Measurements from ENCODE around the gene MAG. TPM values are rescaled to one million over a fixed set of nuclear protein-coding genes. Genes with fewer than 3 reads are reported as not detected.

The MAG gene
- total and polyA plus RNA-seq, 2 of the 8 experiments (the other 6 are each of a cell fraction or from before 2014, with no cell fraction given) = 0.20 to 1.3 TPM

DNA sequence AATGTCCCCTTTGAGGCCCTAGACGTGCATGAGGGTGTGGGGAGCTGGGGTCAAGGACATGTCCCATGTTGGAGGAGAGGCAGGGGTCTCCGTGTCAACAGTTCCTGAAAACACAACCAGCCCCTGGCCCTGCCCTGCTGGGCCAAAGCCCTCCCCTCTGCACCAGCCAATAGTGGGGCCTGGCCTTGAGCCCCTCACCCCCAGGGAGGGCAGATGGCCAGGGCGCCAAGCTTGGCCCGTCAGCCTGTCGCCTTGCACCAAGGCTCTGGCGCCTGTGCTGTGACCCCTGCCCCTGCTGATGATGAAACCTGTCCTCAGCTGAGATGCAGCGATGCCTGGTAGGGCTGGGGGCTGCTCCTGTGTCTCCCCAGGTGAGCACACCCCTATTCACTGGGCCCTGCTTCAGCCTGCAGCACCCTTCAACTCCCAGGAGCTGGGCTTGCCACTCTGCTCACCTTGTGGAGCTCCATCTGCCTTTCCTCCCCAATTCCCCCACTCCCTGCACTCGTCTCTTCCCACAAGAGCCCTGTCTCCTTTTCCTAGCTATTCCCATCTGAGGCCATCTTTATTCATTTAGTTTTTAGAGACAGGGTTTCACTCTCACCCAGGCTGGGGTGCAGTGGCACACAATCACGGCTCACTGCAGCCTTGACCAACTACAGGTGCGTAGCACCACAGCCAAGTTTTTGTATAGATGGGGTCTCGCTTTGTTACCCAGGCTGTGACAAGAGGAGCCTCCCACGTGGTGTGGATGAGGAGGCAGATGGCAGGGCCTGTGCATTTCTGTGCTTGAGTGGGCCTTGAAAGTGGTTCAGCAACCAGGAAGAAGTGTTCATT lies 11.8 kb upstream of the MAG start (continued):
- TF ChIP-seq, protein P1, sequence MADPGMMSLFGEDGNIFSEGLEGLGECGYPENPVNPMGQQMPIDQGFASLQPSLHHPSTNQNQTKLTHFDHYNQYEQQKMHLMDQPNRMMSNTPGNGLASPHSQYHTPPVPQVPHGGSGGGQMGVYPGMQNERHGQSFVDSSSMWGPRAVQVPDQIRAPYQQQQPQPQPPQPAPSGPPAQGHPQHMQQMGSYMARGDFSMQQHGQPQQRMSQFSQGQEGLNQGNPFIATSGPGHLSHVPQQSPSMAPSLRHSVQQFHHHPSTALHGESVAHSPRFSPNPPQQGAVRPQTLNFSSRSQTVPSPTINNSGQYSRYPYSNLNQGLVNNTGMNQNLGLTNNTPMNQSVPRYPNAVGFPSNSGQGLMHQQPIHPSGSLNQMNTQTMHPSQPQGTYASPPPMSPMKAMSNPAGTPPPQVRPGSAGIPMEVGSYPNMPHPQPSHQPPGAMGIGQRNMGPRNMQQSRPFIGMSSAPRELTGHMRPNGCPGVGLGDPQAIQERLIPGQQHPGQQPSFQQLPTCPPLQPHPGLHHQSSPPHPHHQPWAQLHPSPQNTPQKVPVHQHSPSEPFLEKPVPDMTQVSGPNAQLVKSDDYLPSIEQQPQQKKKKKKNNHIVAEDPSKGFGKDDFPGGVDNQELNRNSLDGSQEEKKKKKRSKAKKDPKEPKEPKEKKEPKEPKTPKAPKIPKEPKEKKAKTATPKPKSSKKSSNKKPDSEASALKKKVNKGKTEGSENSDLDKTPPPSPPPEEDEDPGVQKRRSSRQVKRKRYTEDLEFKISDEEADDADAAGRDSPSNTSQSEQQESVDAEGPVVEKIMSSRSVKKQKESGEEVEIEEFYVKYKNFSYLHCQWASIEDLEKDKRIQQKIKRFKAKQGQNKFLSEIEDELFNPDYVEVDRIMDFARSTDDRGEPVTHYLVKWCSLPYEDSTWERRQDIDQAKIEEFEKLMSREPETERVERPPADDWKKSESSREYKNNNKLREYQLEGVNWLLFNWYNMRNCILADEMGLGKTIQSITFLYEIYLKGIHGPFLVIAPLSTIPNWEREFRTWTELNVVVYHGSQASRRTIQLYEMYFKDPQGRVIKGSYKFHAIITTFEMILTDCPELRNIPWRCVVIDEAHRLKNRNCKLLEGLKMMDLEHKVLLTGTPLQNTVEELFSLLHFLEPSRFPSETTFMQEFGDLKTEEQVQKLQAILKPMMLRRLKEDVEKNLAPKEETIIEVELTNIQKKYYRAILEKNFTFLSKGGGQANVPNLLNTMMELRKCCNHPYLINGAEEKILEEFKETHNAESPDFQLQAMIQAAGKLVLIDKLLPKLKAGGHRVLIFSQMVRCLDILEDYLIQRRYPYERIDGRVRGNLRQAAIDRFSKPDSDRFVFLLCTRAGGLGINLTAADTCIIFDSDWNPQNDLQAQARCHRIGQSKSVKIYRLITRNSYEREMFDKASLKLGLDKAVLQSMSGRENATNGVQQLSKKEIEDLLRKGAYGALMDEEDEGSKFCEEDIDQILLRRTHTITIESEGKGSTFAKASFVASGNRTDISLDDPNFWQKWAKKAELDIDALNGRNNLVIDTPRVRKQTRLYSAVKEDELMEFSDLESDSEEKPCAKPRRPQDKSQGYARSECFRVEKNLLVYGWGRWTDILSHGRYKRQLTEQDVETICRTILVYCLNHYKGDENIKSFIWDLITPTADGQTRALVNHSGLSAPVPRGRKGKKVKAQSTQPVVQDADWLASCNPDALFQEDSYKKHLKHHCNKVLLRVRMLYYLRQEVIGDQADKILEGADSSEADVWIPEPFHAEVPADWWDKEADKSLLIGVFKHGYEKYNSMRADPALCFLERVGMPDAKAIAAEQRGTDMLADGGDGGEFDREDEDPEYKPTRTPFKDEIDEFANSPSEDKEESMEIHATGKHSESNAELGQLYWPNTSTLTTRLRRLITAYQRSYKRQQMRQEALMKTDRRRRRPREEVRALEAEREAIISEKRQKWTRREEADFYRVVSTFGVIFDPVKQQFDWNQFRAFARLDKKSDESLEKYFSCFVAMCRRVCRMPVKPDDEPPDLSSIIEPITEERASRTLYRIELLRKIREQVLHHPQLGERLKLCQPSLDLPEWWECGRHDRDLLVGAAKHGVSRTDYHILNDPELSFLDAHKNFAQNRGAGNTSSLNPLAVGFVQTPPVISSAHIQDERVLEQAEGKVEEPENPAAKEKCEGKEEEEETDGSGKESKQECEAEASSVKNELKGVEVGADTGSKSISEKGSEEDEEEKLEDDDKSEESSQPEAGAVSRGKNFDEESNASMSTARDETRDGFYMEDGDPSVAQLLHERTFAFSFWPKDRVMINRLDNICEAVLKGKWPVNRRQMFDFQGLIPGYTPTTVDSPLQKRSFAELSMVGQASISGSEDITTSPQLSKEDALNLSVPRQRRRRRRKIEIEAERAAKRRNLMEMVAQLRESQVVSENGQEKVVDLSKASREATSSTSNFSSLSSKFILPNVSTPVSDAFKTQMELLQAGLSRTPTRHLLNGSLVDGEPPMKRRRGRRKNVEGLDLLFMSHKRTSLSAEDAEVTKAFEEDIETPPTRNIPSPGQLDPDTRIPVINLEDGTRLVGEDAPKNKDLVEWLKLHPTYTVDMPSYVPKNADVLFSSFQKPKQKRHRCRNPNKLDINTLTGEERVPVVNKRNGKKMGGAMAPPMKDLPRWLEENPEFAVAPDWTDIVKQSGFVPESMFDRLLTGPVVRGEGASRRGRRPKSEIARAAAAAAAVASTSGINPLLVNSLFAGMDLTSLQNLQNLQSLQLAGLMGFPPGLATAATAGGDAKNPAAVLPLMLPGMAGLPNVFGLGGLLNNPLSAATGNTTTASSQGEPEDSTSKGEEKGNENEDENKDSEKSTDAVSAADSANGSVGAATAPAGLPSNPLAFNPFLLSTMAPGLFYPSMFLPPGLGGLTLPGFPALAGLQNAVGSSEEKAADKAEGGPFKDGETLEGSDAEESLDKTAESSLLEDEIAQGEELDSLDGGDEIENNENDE (IDR thresholded peaks at IDR 0.05; ENCODE audit: insufficient replicate concordance, low read length) = no peak
- TF ChIP-seq GABPA (IDR thresholded peaks at IDR 0.05; ENCODE audit: borderline replicate concordance, insufficient read depth, low read length) = no peak
- TF ChIP-seq CHD2 (IDR thresholded peaks at IDR 0.05; ENCODE audit: low read length) = no peak
- TF ChIP-seq CREB1 (IDR thresholded peaks at IDR 0.05) = no peak
- no peak for TF ChIP-seq SP4 (IDR thresholded peaks at IDR 0.05; ENCODE audit: low read length)
- TF ChIP-seq TAF1 (IDR thresholded peaks at IDR 0.05; ENCODE audit: low read depth, low read length) = no peak
- no peak for TF ChIP-seq PHF8 (conservative IDR thresholded peaks at IDR 0.05; ENCODE audit: low read depth, low read length)
- TF ChIP-seq JUND (IDR thresholded peaks at IDR 0.05; ENCODE audit: low read length) = no peak
- no peak for TF ChIP-seq RFX5 (IDR thresholded peaks at IDR 0.05; ENCODE audit: borderline replicate concordance, low read depth, low read length)
- TF ChIP-seq POU5F1 (IDR thresholded peaks at IDR 0.05; ENCODE audit: low read depth, low read length) = no peak
- TF ChIP-seq SIX5 (IDR thresholded peaks at IDR 0.05; ENCODE audit: low read depth, low read length) = no peak
- TF ChIP-seq TEAD4 (IDR thresholded peaks at IDR 0.05; ENCODE audit: low read depth, low read length) = no peak

All from H1 (cell line).